Breast epithelium (tissue), 4 donors: Measurements from ENCODE around the gene CBX1. TPM values are rescaled to one million over a fixed set of nuclear protein-coding genes. Genes with fewer than 3 reads are reported as not detected.

Experiments used
- DNase-seq, 2 donors: peaks; one replicate each; pipeline ENCODE4 v3.0.0-alpha.2; 2019; ENCODE audit warnings: low spot score in 2 of 2
- H3K27ac ChIP-seq, 2 donors: fragments of 200-600 bp; sonication (generic) in 1 of 2; one replicate each; pipeline ENCODE4 v1.5.1; 2016 to 2019; ENCODE audit warnings: mild to moderate bottlenecking in 1 of 2
- H3K27me3 ChIP-seq, 2 donors: fragments of 200-600 bp; sonication (generic) in 1 of 2; one replicate each; pipeline versions ENCODE4 v1.5.1 to v1.6.0; 2017 to 2019; ENCODE audit warnings: control low read depth in 1 of 2, mild to moderate bottlenecking in 1 of 2
- H3K36me3 ChIP-seq: fragments of 200-600 bp; one replicate; pipeline ENCODE4 v1.5.1; 2019
- H3K4me1 ChIP-seq, 2 donors: fragments of 200-600 bp; sonication (generic); one replicate each; pipeline ENCODE4 v1.5.1; 2016 to 2019; ENCODE audit warnings: control low read depth in 1 of 2
- H3K4me3 ChIP-seq, 3 donors: fragments of 200-600 bp; sonication (generic); 1 replicate in 2 of 3; 2 replicates in 1 of 3; pipeline ENCODE4 v1.5.1; 2016 to 2019; ENCODE audit warnings: mild to moderate bottlenecking in 3 of 3, moderate library complexity in 2 of 3
- H3K9me3 ChIP-seq, 2 donors: fragments of 200-600 bp; sonication (generic) in 1 of 2; one replicate each; pipeline ENCODE4 v1.5.1; 2016 to 2019; ENCODE audit warnings: control low read depth in 1 of 2
- CTCF ChIP-seq, 3 donors: fragments of 450-650 bp; IDR thresholded peaks; one replicate each; pipeline ENCODE4 v1.5.1; 2016 to 2017; ENCODE audit warnings: antibody characterized with exemption in 3 of 3, mild to moderate bottlenecking in 3 of 3, moderate library complexity in 3 of 3
- POLR2A ChIP-seq: fragments of 450-650 bp; IDR thresholded peaks from one replicate; pipeline ENCODE4 v1.6.1; 2016; ENCODE audit warnings: antibody characterized with exemption, mild to moderate bottlenecking, moderate library complexity
- POLR2AphosphoS5 ChIP-seq, 3 donors: sonication (generic); formaldehyde crosslinking; IDR thresholded peaks; one replicate each; pipeline ENCODE4 v1.6.1; 2017; ENCODE audit warnings: antibody characterized with exemption in 3 of 3
- intact Hi-C: fragments of 100-400 bp; cut with DNase I; formaldehyde crosslinking; loops from one replicate; pipeline ENCODE4 v1.15.1; 2023; ENCODE audit warnings: low total_unique reads
- total RNA-seq, 3 donors: library from RNA; depleted of rRNA; stranded (reverse); fragments of >200 nt; gene quantifications; one replicate each; pipeline ENCODE4 v1.1.0, GENCODE V29; 2016

The CBX1 gene
- total RNA-seq, 3 donors from 2014 or later: 29.0 to 45.8 (median 45.2) TPM

GRCh38 chr17:48046296-48046695 is 55.0 kb downstream of the CBX1 start:
- no peak overlapping the region for H3K4me3 ChIP-seq
- intact Hi-C loops: no loop called here
- H3K27ac ChIP-seq: peak overlapping the region in 1 of 2 donors; percentile 96
- no peaks in the 10 kb centered on the region for H3K27me3 ChIP-seq
- DNase-seq: no peak
- peaks cover 3 to 11% of the 10 kb centered on the region in 2 donors for H3K4me1 ChIP-seq
- no peak for TF ChIP-seq POLR2AphosphoS5 (IDR thresholded peaks at IDR 0.05)
- TF ChIP-seq POLR2A: no peak
- no peak for TF ChIP-seq CTCF (IDR thresholded peaks at IDR 0.05)
- no peaks in the 10 kb centered on the region for H3K9me3 ChIP-seq
- no peaks in the 10 kb centered on the region for H3K36me3 ChIP-seq

- Histone ChIP-seq H3K36me3 (no peaks in the 10 kb centered on the region), H3K9me3 (no peaks in the 10 kb centered on the region), H3K27me3 (no peaks in the 10 kb centered on the region), H3K4me1 (peaks cover 0 to 6% of the 10 kb centered on the region in 2 donors), H3K4me3 (no peak overlapping the region), H3K27ac (peak overlapping the region in 1 of 2 donors; percentile 77)
- intact Hi-C loops: no loop called here
- TF ChIP-seq CTCF (IDR thresholded peaks at IDR 0.05) (no peak), POLR2AphosphoS5 (IDR thresholded peaks at IDR 0.05) (peak in 1 of 3 donors; percentile 18), POLR2A (no peak)
- DNase-seq: no peak
Observed at GRCh38 chr17:48045316-48046001, 55.8 kb downstream of the CBX1 start.

GRCh38 chr17:48044851-48045250 is 56.4 kb downstream of the CBX1 start:
- Histone ChIP-seq H3K4me1 (peaks cover 0 to 6% of the 10 kb centered on the region in 2 donors), H3K27me3 (no peaks in the 10 kb centered on the region), H3K4me3 (no peak overlapping the region), H3K9me3 (no peaks in the 10 kb centered on the region), H3K27ac (peak overlapping the region in 1 of 2 donors; percentile 77), H3K36me3 (no peaks in the 10 kb centered on the region)
- intact Hi-C loops: no loop called here
- DNase-seq: no peak
- TF ChIP-seq CTCF (IDR thresholded peaks at IDR 0.05) (no peak), POLR2A (no peak), POLR2AphosphoS5 (IDR thresholded peaks at IDR 0.05) (no peak)

GRCh38 chr17:48043176-48043575 is 58.1 kb downstream of the CBX1 start:
- Histone ChIP-seq H3K4me3 (no peak overlapping the region), H3K36me3 (no peaks in the 10 kb centered on the region), H3K4me1 (peaks cover 0 to 6% of the 10 kb centered on the region in 2 donors), H3K27me3 (no peaks in the 10 kb centered on the region), H3K27ac (no peak overlapping the region), H3K9me3 (no peaks in the 10 kb centered on the region)
- intact Hi-C loops: no loop called here
- no peak for DNase-seq
- no peak for TF ChIP-seq POLR2AphosphoS5 (IDR thresholded peaks at IDR 0.05)
- no peak for TF ChIP-seq CTCF (IDR thresholded peaks at IDR 0.05)
- no peak for TF ChIP-seq POLR2A

GRCh38 chr17:48038687-48039086 is 62.6 kb downstream of the CBX1 start:
- no peak for TF ChIP-seq POLR2AphosphoS5 (IDR thresholded peaks at IDR 0.05)
- no peak for TF ChIP-seq CTCF (IDR thresholded peaks at IDR 0.05)
- no peak for TF ChIP-seq POLR2A
- DNase-seq: no peak
- no peaks in the 10 kb centered on the region for H3K36me3 ChIP-seq
- H3K9me3 ChIP-seq: no peaks in the 10 kb centered on the region
- H3K27me3 ChIP-seq: no peaks in the 10 kb centered on the region
- no peak overlapping the region for H3K27ac ChIP-seq
- H3K4me3 ChIP-seq: no peak overlapping the region
- intact Hi-C loops: no loop called here
- no peaks in the 10 kb centered on the region for H3K4me1 ChIP-seq
